ENCODE data around the gene RORC. TPM values are rescaled to one million over a fixed set of nuclear protein-coding genes. Genes with fewer than 3 reads are reported as not detected.
"Not testable (repeated sequence)": the region's sequence is repeated elsewhere in the genome, so short reads cannot be mapped to it uniquely, and the experiment has no call there.

RORC gene
- total RNA-seq, 4 donors from 2014 or later: 29.0 to 73.8 (median 43.0) TPM

DNA sequence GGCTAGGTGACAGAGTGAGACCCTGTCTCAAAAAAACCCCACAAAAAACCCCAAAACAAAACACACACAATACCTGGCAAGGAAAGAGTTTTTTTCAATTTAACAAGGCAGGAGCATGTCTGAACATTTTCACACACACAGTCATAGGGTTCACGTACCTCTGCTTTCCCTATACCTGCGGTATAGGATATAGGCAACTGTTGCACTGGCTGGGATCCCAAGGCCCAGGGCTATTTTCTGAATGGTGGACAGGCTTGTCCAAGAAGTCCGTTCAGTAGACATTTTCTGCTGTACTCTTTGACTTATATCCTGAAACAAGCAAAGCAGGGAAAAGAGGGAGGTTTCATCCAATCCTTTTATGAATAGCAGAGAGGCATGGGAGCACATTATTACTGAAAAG, 48.9 kb downstream of the RORC start:
- H3K4me1 ChIP-seq: peaks cover 6% of the 10 kb centered on the region
- no peak overlapping the region for H3K27ac ChIP-seq
- DNase-seq (ENCODE audit: low spot score in 2 of 2): no peak
- TF ChIP-seq POLR2AphosphoS5 (IDR thresholded peaks at IDR 0.05) (no peak), EP300 (IDR thresholded peaks at IDR 0.05) (no peak), POLR2A (IDR thresholded peaks at IDR 0.05) (no peak), CTCF (IDR thresholded peaks at IDR 0.05) (no peak)
- H3K36me3 ChIP-seq: peaks cover 6% of the 10 kb centered on the region
- 41% methylated on average over 3 of the region's 3 CpGs for WGBS
- no peaks in the 10 kb centered on the region for H3K9me3 ChIP-seq
- H3K27me3 ChIP-seq: no peaks in the 10 kb centered on the region
- no peak overlapping the region for H3K4me3 ChIP-seq

- not testable (repeated sequence) for H3K27me3 ChIP-seq, H3K9me3 ChIP-seq, H3K4me1 ChIP-seq, H3K27ac ChIP-seq, H3K36me3 ChIP-seq, H3K4me3 ChIP-seq
- peak in 1 of 2 donors; percentile 21 for DNase-seq (ENCODE audit: low spot score in 2 of 2)
- WGBS: 90% methylated on average over 5 of the region's 5 CpGs
Measured at GRCh38 chr1:151782026-151782425, 49.6 kb downstream of the RORC start.

DNA sequence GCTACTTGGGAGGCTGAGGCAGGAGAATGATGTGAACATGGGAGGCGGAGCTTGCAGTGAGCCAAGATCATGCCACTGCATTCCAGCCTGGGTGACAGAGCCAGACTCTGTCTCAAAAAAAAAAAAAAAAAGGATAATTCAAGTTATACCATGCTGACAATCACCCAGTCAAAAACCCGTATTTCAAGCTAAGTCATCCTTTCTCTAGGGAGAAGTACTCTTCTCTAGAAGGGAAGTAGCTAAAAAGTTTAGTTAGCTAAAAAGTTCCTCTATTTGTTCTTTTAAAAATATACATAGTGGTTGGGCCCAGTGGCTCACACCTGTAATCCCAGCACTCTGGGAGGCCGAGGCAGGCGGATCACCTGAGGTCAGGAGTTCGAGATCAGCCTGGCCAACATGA, 50.9 kb downstream of the RORC start:
- not testable (repeated sequence) for DNase-seq (ENCODE audit: low spot score in 2 of 2); H3K27me3 ChIP-seq; H3K9me3 ChIP-seq; H3K4me1 ChIP-seq; H3K4me3 ChIP-seq; H3K27ac ChIP-seq
- peaks cover 11% of the 10 kb centered on the region for H3K36me3 ChIP-seq
- WGBS: 92% methylated on average over 5 of the region's 5 CpGs

GRCh38 chr1:151779852-151780251, 51.8 kb downstream of the RORC start:
- 86% methylated on average over 4 of the region's 4 CpGs for WGBS
- peaks cover 18% of the 10 kb centered on the region for H3K36me3 ChIP-seq

GRCh38 chr1:151777317-151777716, 54.3 kb downstream of the RORC start:
- Histone ChIP-seq H3K9me3 (no peaks in the 10 kb centered on the region), H3K27ac (no peak overlapping the region), H3K4me3 (no peak overlapping the region), H3K4me1 (no peaks in the 10 kb centered on the region), H3K27me3 (no peaks in the 10 kb centered on the region), H3K36me3 (peaks cover 29% of the 10 kb centered on the region)
- no peak for DNase-seq (ENCODE audit: low spot score in 2 of 2)
- no peak for TF ChIP-seq POLR2AphosphoS5 (IDR thresholded peaks at IDR 0.05)
- no peak for TF ChIP-seq POLR2A (IDR thresholded peaks at IDR 0.05)
- TF ChIP-seq CTCF (IDR thresholded peaks at IDR 0.05): no peak
- no peak for TF ChIP-seq EP300 (IDR thresholded peaks at IDR 0.05)
- 98% methylated on average over 4 of the region's 4 CpGs for WGBS

More at GRCh38 chr1:151779852-151780251, 51.8 kb downstream of the RORC start:
- no peak for DNase-seq (ENCODE audit: low spot score in 2 of 2)
- Histone ChIP-seq H3K4me1 (peaks cover 6% of the 10 kb centered on the region), H3K27ac (no peak overlapping the region), H3K9me3 (no peaks in the 10 kb centered on the region), H3K27me3 (no peaks in the 10 kb centered on the region), H3K4me3 (no peak overlapping the region)
- TF ChIP-seq POLR2A (IDR thresholded peaks at IDR 0.05): no peak
- TF ChIP-seq EP300 (IDR thresholded peaks at IDR 0.05): no peak
- no peak for TF ChIP-seq POLR2AphosphoS5 (IDR thresholded peaks at IDR 0.05)
- TF ChIP-seq CTCF (IDR thresholded peaks at IDR 0.05): no peak

GRCh38 chr1:151776665-151777062, 54.9 kb downstream of the RORC start:
- Histone ChIP-seq H3K4me3 (no peak overlapping the region), H3K36me3 (peaks cover 29% of the 10 kb centered on the region), H3K9me3 (no peaks in the 10 kb centered on the region), H3K27me3 (no peaks in the 10 kb centered on the region), H3K27ac (no peak overlapping the region), H3K4me1 (no peaks in the 10 kb centered on the region)
- 92% methylated on average over 3 of the region's 3 CpGs for WGBS
- no peak for DNase-seq (ENCODE audit: low spot score in 2 of 2)
- TF ChIP-seq CTCF (IDR thresholded peaks at IDR 0.05) (no peak), EP300 (IDR thresholded peaks at IDR 0.05) (no peak), POLR2AphosphoS5 (IDR thresholded peaks at IDR 0.05) (no peak)
